ENCODE data around the gene CACUL1. TPM values are rescaled to one million over a fixed set of nuclear protein-coding genes. Genes with fewer than 3 reads are reported as not detected.

CACUL1 gene
- total RNA-seq, 1 donor from 2014 or later = 27.1 TPM

GRCh38 chr10:118628397-118628796 lies 126.4 kb downstream of the CACUL1 start:
- H3K36me3 Mint-ChIP-seq (ENCODE audit: low read depth) = no peaks in the 10 kb centered on the region
- intact Hi-C loops (cut with micrococcal nuclease) = no loop called here
- no peak overlapping the region for H3K27ac Mint-ChIP-seq
- TF ChIP-seq CTCF (IDR thresholded peaks at IDR 0.05) = no peak
- H3K27me3 Mint-ChIP-seq = peaks cover 32% of the 10 kb centered on the region
- H3K9me3 Mint-ChIP-seq = no peaks in the 10 kb centered on the region
- no peak for ATAC-seq (ENCODE audit: low read depth)
- DNase-seq = no peak
- no peak overlapping the region for H3K4me3 Mint-ChIP-seq
- no peaks in the 10 kb centered on the region for H3K4me1 Mint-ChIP-seq
- ChIA-PET POLR2A (no interaction called here), CTCF (no interaction called here)

GRCh38 chr10:118626953-118627352 lies 127.8 kb downstream of the CACUL1 start:
- intact Hi-C loops (cut with micrococcal nuclease) = no loop called here
- no peak for TF ChIP-seq CTCF (IDR thresholded peaks at IDR 0.05)
- Mint-ChIP-seq H3K4me1 (no peaks in the 10 kb centered on the region), H3K36me3 (ENCODE audit: low read depth) (no peaks in the 10 kb centered on the region), H3K4me3 (no peak overlapping the region), H3K27ac (no peak overlapping the region), H3K9me3 (no peaks in the 10 kb centered on the region), H3K27me3 (peaks cover 30% of the 10 kb centered on the region)
- no peak for ATAC-seq (ENCODE audit: low read depth)
- ChIA-PET POLR2A (no interaction called here), CTCF (no interaction called here)
- DNase-seq = no peak

Other genes with a start within 250 kb of the CACUL1 start
- not detected in 2 replicates for gene PRLHR, start 159.3 kb downstream of the CACUL1 start, total RNA-seq